Stimulated activated CD8-positive, alpha-beta memory T cell treated with anti-CD3 and anti-CD28 coated beads, Interleukin-12 subunit alpha, Interleukin-12 subunit beta, amount 100 ng/mL, for 24 hours (primary cell): Measurements from ENCODE around the gene MTHFD1L.
"Not testable (repeated sequence)": the region's sequence is repeated elsewhere in the genome, so short reads cannot be mapped to it uniquely, and the experiment has no call there.

Source experiments
- DNase-seq: peaks from one replicate; pipeline ENCODE4 v3.0.0-alpha.2; 2020; ENCODE audit errors: extremely low read depth

Gene MTHFD1L

DNA sequence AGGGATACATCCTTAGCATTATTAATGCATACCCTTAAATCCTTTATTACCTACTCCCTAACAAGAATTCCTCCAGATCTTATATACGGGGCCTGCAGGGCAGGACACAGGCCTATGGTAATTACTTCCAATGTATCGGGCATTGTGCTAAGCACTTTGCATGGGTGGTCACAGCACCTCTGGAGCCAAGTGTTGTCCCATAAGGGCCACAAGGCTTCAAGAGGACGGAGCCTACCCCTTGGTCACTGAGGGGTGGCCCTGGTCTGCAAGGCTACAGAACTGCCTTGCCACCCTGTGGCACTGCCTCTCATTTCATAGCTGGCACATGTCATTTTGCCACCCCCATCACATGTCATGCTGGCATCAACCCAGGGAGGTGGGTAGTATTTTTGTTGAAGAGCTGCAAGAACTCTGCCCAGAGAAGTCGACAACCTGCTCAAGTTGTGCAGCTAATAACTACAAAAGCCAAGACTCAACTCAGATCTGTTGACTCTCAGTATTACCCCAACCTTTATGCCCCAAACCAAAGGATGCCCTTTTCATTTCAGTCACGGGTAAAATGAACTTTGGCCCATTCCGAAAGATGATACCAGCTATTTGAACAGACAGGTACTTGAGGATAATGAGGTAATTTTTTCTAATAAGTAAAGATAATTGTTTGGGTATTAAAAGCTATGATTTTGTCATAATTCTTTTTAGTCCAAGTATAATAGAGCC lies 230.2 kb downstream of the MTHFD1L start:
- no peak for DNase-seq

DNA sequence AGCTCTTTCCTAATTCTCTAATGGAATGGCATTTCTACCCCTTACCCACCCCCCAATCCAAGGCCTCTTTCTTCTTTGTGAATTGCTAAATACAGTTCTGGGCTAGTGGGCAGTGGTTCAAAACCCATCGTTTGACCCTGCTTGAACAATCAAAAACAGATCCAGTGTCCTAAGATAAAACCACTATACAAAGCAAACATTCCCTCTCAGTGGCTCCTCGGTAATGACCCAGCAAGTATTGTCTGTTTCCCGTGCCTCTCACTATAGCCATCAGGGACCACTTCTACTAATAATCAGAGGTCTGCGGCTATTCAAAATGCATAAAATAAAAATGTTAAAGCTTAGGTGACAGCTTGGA lies 230.7 kb downstream of the MTHFD1L start:
- no peak for DNase-seq

DNA sequence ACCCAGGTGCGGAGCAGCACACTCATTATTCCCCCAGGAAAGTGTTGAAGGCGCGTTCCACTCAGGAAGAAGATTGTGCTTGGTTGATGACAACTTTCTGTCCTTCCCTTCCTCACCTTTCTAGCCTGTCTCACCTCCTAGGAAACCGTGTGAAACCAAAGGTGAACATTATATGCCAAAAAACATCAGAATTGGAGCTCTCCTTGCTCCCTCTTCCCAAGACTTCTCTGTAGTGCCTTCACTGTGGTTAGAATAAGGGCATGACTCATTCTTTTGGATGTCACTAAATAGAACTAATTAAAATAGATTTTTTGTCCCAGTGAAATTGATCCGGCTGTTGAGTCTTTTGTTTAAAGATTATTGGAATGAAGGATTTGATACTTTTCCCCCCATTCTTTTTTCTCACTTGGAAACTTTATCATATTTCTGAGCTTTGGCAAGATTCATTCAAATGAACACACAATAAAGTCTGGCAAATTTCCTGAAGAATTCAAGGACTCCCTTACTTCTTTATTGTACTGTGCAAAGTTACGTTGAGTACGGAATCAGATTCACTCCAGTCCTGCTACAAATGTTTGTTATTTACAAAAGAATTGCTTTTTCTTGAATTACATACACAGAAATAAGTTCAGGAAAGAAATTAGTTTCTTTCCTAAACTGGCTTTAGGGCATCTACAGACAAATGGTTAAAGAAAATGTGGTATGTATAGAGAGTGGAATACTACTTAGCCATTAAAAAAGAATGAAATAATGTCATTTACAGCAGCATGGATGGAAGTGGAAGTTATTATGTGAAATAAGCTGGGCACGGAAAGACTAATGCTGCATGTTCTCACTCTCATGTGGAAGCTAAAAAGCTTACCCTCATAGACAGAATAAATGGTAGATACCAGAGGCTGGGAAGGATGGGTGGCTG lies 231.4 kb downstream of the MTHFD1L start:
- no peak for DNase-seq

DNA sequence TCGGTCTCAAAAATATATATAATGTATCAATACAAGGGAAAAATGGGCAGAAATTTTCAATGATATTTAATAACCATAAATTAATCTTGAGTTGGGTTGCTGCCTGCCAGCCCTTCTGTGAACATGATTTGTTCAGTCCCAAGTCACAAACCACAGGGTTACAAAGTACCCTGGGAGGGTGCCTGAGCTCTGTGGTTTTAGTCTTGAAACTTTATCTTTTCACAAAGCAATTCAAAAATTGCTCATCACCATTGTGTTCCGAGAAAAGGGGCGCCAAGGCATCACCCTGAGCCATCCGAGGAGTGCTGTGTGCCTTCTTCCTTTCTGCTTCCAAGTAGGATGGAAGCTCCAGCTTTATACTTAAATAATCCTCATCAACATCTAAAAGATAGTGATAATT lies 232.7 kb downstream of the MTHFD1L start:
- DNase-seq, result no peak

DNA sequence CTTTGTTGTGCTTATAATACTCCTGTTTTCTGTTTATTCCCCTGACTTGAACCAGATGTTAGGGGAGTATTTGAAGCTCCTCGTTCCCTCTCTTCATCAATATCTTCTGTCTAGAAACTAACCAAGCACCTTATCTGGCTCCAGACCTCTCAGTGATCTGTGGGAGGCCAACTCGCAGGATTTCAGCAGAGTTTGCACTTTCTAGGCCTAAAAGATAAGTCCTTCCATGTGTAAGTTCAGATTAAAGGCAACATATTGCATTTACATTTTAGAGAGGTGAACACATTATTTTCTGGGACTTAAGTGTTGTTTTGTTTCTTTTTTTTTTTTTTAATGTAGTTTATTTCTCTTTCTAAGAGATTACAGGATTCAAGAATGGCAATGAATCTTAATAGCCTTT lies 234.8 kb downstream of the MTHFD1L start:
- DNase-seq, result no peak

DNA sequence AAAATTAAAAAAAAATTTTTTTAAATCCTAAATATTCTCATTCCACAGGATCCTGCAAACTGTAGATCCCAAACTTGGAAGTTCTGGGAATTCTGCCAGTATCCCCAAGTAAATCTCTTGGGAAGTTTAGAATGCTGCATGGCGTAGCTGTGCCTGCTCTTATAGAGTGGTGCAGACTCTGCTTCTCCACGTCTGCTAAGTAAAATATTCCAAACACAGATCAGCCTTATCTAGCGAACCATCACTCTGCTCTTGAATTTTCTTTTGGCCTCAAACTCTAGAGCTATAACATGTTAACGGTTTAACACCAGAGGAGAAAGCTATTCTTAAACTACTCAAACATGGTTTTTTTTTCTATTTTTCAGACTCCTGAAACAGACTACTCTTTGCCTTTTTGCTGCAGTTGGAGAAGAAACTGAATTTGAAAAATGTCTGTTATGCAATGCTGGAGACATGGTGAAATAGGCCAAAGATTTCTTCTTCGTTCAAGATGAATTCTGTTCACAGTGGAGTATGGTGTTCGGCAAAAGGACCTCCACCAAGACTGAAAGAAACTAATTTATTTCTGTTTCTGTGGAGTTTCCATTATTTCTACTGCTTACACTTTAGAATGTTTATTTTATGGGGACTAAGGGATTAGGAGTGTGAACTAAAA lies 235.8 kb downstream of the MTHFD1L start:
- no peak for DNase-seq

DNA sequence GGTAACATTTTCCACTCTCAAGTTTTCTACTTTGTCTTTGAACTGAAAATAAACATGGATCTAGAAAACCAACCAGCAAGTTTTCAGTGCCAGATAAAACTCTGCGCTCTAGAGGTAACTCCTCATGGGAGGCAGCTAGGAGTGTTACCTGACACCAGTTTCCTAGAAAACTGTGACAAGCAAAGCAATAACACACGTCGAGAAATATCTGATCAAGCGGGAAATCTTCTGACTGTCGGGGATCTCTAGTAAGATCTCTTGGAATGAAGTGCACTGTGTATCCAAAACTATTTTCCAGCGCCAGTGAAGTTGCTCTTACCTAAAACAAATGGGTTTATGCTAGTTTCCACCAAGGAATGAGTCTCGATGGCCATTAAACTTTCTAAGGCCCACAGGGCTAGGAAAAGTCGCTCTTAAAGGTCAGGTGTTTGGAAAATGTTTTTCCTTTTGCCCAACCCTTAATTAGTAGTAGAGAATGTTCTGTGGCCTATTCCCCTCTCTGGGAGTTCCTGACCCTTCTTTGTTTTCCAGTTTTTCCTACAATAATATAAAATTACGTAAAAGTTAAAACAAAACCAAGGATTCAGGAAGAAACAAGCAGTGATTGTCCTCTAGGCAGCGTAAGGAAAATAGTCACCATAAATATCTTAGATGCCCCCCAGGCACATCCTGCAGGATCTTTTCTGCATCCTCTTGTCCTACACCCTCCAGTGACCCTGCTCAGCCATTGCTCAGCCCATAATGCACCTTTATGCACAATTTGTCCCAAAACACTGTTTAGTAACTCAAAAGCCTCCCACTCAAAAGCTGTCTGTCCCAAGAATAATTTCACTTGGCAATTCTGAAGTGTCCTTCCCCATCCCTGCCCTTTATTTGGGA lies 236.6 kb downstream of the MTHFD1L start:
- DNase-seq, result no peak

DNA sequence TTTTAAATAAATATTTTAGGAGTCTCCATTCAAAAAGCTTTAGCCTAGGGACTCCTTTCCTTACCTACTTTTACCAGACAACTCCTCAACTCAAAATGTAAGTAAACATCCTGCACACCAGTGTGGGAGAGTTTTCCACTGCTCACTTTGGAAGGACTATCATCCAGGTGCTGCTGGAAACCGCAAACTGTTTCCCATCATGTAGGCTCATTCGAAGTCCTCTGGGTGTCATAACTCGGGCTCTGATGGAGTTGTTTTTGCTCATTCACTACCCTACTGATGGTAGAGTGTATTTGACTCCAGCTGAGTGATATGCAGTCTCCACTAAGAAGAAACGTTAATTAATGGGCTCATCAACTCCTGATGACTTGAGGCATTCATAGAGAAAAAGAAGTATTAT lies 237.8 kb downstream of the MTHFD1L start:
- DNase-seq, result no peak

DNA sequence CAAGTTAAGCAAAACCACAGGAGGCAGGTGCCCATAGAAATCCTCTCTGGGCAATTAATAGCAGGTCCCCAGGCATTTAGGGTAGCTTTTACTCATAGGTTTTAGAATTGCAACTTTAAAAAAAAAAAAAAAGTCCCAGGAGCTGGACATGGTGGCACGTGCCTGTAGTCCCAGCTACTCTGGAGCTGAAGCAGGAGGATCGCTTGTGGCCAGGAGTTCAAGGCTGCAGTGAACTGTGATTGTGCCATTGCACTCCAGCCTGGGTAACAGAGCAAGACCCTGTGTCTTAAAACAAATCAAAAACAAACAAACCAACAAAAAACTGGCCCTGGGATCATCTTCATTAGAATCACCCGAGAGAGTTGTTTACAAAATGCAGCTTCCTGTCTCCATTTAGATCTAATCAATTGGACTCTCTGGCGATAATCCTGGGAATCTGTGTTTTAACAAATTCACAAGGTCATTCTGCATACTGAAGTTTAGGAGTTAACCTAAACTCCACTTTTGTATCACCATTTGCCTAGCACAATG lies 242.5 kb downstream of the MTHFD1L start:
- DNase-seq, result no peak

DNA sequence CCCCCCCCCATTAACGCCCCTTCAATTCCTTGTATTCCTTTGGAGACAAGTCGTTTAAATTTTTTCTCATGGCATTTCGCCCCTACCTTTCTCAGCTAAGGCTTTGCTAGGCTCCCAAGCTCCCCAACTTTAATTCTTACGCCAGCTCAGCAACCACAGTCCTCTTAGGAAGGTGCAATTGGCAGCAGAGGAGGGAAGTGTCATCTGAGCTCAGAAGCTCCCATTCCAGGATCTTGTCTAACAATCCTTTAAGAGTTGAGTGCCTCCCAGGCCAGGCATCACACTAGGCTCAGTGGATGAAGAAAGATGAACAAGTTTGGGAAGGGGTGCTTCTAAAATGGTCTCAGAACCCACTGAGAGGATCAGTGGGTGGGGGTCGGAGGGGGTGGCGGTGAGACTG lies 243.0 kb downstream of the MTHFD1L start:
- DNase-seq, result no peak

DNA sequence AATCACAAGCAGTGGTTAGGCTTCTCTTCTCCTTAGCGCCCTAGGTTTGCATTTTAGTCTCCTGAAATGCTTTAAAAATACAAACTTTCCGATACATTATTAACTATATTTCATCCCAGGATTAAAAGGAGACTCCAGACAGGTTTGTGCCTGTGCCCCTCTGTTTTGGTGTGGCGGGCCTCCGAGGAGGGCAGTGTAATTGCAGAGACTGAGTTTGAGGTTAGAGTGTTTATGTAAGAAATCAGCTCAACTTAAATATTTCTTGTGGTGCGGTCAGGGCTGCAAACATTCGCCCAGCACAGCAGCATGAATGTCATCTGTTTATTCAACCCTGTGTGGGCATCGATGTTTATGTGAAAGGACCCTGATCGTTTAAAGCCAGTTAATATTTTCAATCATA lies 243.9 kb downstream of the MTHFD1L start:
- no peak for DNase-seq

DNA sequence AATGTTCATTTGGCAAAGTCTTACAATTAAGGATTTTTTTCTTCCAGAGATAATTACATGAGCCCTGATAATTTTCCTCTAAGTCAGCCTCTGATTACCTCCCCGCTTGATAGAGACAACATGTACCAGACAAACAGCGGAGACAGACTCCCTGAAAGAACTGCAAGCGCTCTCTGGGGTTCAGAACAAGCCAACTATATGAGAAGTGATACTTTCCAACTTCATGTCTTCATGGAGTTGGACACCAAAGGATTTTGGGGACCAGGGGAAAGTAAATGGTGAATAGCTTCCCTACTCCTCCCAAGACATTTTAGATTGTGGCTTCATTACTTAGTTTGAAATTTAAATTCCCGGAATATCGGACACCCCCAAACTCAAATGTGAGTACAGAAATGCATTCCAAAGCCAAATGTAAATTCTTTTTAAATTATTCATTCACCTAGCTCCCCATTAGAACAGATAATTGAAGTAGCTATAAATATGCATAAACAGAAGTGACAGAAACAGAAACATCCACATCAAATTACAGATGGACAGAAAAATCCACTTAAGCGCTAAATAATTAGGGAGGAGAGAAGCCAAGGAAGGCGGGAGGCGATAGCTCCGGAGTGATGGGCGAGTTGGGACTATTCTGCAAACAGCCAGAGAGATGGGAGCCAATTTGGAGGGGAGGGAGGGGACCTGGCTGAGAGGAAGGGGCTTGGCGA lies 244.5 kb downstream of the MTHFD1L start:
- no peak for DNase-seq

DNA sequence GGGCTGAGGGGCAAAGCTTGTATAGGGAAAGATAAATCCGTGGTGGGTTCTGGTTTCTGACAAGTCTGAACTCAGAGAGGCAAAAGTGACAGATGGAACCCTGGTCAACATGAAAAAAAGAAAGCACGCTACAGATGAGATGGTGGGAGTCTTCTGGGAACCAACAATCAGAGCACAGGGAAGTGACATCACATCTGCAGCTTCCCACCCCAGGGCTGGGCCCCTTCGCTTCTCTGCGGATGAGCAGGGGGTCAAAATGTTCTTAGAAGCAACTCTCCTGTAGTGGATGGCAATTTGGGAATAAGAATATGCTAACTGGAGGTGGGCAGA lies 245.0 kb downstream of the MTHFD1L start:
- no peak for DNase-seq

DNA sequence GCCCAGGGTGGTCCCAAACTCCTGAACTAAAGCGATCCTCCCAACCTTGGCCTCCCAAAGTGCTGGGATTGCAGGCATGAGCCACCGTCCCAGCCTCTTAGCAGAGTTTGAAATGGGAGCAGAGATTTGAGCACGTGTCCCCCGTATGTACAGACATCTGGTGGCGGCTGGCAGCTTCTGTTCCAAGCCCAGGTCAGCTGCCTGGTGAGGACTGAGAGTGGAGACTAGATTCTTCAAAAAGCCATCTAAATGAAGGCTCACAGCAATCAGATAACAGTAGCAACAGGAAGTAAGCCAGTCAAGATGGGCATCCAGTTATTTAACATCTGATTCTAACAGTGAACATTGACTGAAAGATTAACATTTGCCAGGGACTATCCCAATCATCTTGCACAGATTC lies 246.2 kb downstream of the MTHFD1L start:
- no peak for DNase-seq

DNA sequence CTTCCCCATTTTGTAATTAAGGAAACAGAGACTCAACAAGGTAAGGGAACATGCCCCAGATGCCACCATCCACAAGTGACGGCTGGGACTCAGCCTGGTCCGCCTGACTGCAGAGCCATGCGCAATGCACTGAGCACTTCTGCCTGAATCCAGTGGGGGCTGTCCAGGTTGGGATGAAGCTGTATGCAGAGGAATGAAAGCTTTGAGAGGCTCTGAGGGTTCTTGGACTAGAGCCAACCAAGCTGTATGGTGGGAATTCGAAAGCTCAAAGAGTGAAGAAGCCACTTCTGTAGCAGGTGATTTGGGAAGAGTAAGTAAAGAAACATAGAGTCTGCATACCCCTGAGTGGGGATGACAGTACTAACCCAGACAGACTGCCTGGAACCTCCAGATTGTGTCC lies 246.6 kb downstream of the MTHFD1L start:
- DNase-seq, result no peak

DNA sequence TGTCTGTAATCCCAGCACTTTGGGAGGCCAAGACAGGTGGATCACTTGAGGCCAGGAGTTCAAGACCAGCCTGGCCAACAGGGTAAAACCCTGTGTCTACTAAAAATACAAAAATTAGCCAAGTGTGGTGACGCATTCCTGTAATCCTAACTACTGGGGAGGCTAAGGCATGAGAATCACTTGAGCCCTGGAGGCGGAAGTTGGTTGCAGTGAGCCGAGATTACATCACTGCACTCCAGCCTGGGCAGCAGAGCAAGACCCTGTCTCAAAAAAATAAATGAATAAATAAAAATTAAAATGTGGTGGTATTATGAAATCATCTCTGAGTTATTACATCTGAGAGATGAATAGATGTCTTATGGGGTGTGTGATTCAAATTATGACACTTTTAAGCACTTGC lies 247.4 kb downstream of the MTHFD1L start:
- not testable (repeated sequence) for DNase-seq

DNA sequence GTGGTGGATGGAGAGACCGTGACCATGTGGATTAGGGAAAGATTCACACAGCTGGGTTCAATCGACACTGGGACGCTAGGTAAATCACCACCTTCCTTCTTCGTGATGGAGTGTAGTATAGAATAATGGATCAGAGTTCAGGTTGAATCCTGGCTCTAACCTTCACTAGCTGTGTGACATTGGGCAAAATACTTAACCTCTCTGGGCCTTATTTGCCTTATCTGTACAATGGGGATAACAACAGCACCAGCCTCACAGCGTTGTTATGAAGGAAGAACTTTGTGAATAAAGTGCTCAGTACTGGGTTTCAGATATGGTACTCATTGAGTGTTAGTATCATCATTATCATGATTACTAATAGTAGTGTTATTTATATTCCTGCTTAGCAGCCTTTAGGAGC lies 248.1 kb downstream of the MTHFD1L start:
- DNase-seq, result no peak

DNA sequence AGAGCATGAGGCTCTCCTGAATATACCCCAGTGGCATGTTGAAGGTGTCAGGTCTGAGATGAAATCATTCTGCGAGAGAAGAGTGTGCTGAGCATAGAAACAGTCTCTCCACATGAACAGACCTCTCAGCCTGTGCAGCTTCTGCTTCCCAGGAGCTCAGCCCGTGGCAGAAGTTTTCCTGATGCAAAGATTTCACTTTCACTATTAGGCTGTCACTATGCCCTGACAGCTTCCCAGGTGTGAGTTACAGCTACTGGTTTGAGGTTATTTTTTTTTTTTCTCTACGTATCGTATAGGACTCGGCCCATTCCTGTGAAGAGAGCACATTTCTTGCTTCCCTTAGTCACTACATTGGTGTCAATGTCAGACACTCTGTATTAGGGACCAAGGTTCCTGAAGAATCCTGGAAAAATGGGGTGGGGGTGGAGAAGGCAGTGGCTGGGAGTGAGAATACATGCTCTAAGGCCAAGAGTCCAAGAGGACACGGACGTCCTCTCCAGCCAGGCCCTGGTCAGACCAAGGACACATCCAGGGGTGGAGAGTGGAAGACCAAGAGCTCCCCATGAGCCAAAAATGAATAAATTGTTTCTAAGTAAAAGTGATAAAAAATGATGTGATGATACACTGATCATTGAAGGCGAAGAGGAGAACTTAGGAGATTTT lies 253.1 kb downstream of the MTHFD1L start:
- no peak for DNase-seq

DNA sequence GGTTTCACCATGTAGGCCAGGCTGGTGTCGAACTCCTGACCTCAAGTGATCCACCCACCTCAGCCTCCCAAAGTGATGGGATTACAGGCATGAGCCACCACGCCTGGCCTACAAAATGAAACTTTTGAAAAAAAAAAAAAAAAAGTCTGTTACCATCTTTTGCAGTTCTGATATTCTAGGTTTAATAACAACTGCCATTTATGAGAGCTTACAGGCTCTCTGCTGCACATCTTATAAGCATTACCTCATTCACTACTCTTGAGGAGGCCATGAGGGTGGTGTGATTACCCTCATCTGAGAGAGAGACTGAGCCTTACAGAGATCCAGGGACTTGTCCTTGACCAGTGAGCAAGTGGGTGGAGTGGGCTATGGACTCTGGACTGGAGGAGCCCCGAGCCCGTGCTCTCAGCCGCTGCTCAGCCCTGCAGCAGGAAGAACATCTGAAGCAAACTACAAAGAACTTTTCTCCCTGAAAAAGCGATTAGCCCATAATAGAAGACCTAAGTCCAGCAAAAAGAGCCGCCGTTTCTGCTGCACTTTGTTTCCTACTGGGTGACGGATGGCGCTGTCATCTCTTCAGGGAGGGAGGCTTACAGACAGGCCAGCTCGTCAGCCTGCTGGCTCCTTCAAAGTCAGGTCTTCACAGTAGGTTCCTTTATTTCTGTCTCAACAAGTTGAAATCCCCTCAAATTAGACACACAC lies 254.5 kb downstream of the MTHFD1L start:
- no peak for DNase-seq

DNA sequence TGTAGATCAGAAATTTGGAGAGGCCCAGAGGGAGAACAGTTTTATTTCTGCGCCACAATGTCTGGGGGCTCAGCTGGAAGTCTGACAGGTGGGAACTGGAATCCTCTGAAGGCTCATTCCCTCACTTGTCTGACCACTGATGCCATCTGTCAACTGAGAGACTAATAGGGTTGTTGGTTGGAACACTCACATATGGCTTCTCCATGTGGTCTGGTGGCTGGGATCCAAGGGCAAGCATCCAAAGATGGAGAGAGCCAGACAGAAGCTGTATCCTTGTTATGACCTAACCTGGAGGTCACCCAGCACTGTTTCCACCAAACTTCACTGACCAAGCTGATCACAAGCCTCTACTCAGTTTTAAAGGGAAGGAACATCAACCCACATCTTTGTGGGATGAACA lies 256.4 kb downstream of the MTHFD1L start:
- no peak for DNase-seq
